OCI-LY7 (cell line): ENCODE measurements around the gene SLC16A1. TPM values are rescaled to one million over a fixed set of nuclear protein-coding genes. Genes with fewer than 3 reads are reported as not detected.
"Not testable (repeated sequence)": the region's sequence is repeated elsewhere in the genome, so short reads cannot be mapped to it uniquely, and the experiment has no call there.

Experiments used
- BruUV-seq: library from RNA; stranded (reverse); fragments of 400-500 nt; replicated peaks from 2 replicates; lab custom pipeline; 2021; lab: Mats Ljungman, UMichigan
- CTCF ChIA-PET: fragments of 300-600 bp; sonication (Branson Sonifier 250); formaldehyde crosslinking; loops from one replicate; lab custom pipeline; 2022; ENCODE audit warnings: antibody characterized with exemption; ENCODE audit not compliant: unreplicated experiment; lab: Charles Lee
- POLR2A ChIA-PET: fragments of 300-600 bp; sonication (Branson Sonifier 250); formaldehyde crosslinking; loops from one replicate; lab custom pipeline; 2022; ENCODE audit warnings: antibody characterized with exemption; lab: Charles Lee
- DNase-seq: peaks from one replicate; pipeline ENCODE4 v3.0.0-alpha.2; 2015; ENCODE audit warnings: low spot score
- H2AFZ ChIP-seq: fragments of 200-600 bp; sonication (generic), shearing (Covaris generic); 2 replicates; pipeline ENCODE4 v1.6.1; 2014; ENCODE audit warnings: mild to moderate bottlenecking, antibody characterized with exemption, low read length, moderate library complexity
- H3K27ac ChIP-seq: fragments of 200-600 bp; sonication (generic); 2 replicates; pipeline ENCODE4 v1.5.1; 2014; ENCODE audit warnings: mixed run types, low read depth, mild to moderate bottlenecking, moderate library complexity, low read length, inconsistent platforms; ENCODE audit not compliant: poor library complexity, severe bottlenecking
- H3K36me3 ChIP-seq: fragments of 200-600 bp; sonication (generic); 2 replicates; pipeline ENCODE4 v1.6.1; 2014; ENCODE audit warnings: mild to moderate bottlenecking, antibody characterized with exemption, low read length, moderate library complexity, mixed read lengths; ENCODE audit not compliant: insufficient read depth
- H3K4me1 ChIP-seq: fragments of 200-600 bp; sonication (generic); 2 replicates; pipeline ENCODE4 v1.5.1; 2014; ENCODE audit warnings: mild to moderate bottlenecking, low read length; ENCODE audit not compliant: insufficient read depth, poor library complexity, severe bottlenecking
- H3K4me2 ChIP-seq: fragments of 200-600 bp; sonication (generic); 2 replicates; pipeline ENCODE4 v1.6.1; 2014; ENCODE audit warnings: mild to moderate bottlenecking, low read length
- H3K4me3 ChIP-seq: fragments of 200-600 bp; sonication (generic); 2 replicates; pipeline ENCODE4 v1.5.1; 2014; ENCODE audit warnings: mild to moderate bottlenecking, low read depth, low read length; ENCODE audit not compliant: poor library complexity, severe bottlenecking
- H3K79me2 ChIP-seq: fragments of 200-600 bp; sonication (generic); 2 replicates; pipeline ENCODE4 v1.6.1; 2016; ENCODE audit warnings: low read depth, mild to moderate bottlenecking, low read length, moderate library complexity, mixed read lengths; ENCODE audit not compliant: insufficient read depth
- H3K9me2 ChIP-seq: fragments of 200-600 bp; sonication (generic); 2 replicates; pipeline ENCODE4 v1.6.1; 2016; ENCODE audit warnings: mild to moderate bottlenecking, low read length, mixed read lengths; ENCODE audit not compliant: insufficient read depth
- H3K9me3 ChIP-seq: fragments of 200-600 bp; sonication (generic); 2 replicates; pipeline ENCODE4 v1.6.1; 2014; ENCODE audit warnings: mild to moderate bottlenecking, mixed run types, low read length, mixed read lengths
- H4K20me1 ChIP-seq: fragments of 200-600 bp; sonication (generic); 2 replicates; pipeline ENCODE4 v1.6.1; 2014; ENCODE audit warnings: mild to moderate bottlenecking, antibody characterized with exemption, low read length, moderate library complexity, mixed read lengths; ENCODE audit not compliant: insufficient read depth
- EZH2phosphoT487 ChIP-seq: fragments of 200-600 bp; sonication (generic); IDR thresholded peaks from 2 replicates; pipeline ENCODE4 v1.6.1; 2018; ENCODE audit warnings: low read depth, borderline replicate concordance, mild to moderate bottlenecking, mixed run types, antibody characterized with exemption, low read length, moderate library complexity, mixed read lengths
- intact Hi-C: fragments of 100-400 bp; cut with micrococcal nuclease; formaldehyde crosslinking; loops from one replicate; pipeline ENCODE4 v1.10.0; 2022; ENCODE audit not compliant: unreplicated experiment
- total RNA-seq, 2 experiments: library from RNA; depleted of rRNA in 1 of 2; stranded (reverse); fragments of >200 nt in 1 of 2; shearing (Covaris generic) in 1 of 2; gene quantifications; 2 replicates each; pipeline ENCODE4 v1.2.3, GENCODE V29; 2014 to 2022
- TF ChIP-seq, protein P1 (sequence below): fragments of 200-600 bp; sonication (generic); conservative IDR thresholded peaks from 2 replicates; pipeline ENCODE4 v1.5.1; 2014; ENCODE audit warnings: mild to moderate bottlenecking, antibody characterized with exemption, low read length, moderate library complexity, mixed read lengths

SLC16A1 gene
- total RNA-seq, 2 experiments from 2014 or later, result 56.1 to 67.8 TPM

GRCh38 chr1:112894010-112894292 is 62.0 kb downstream of the SLC16A1 start:
- no peaks in the 10 kb centered on the region for H3K4me1 ChIP-seq
- H4K20me1 ChIP-seq, result no peaks in the 10 kb centered on the region
- H3K9me2 ChIP-seq, result no peaks in the 10 kb centered on the region
- peaks cover 6% of the 10 kb centered on the region; the same call in 1 of the 2 replicates for H3K9me3 ChIP-seq
- H3K36me3 ChIP-seq, result no peaks in the 10 kb centered on the region
- no peak overlapping the region for H2AFZ ChIP-seq
- H3K27ac ChIP-seq, result no peak overlapping the region
- TF ChIP-seq, protein P1, sequence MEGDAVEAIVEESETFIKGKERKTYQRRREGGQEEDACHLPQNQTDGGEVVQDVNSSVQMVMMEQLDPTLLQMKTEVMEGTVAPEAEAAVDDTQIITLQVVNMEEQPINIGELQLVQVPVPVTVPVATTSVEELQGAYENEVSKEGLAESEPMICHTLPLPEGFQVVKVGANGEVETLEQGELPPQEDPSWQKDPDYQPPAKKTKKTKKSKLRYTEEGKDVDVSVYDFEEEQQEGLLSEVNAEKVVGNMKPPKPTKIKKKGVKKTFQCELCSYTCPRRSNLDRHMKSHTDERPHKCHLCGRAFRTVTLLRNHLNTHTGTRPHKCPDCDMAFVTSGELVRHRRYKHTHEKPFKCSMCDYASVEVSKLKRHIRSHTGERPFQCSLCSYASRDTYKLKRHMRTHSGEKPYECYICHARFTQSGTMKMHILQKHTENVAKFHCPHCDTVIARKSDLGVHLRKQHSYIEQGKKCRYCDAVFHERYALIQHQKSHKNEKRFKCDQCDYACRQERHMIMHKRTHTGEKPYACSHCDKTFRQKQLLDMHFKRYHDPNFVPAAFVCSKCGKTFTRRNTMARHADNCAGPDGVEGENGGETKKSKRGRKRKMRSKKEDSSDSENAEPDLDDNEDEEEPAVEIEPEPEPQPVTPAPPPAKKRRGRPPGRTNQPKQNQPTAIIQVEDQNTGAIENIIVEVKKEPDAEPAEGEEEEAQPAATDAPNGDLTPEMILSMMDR, result no peak
- TF ChIP-seq EZH2phosphoT487, result no peak
- no peaks in the 10 kb centered on the region for H3K79me2 ChIP-seq
- intact Hi-C loops, result no loop called here
- DNase-seq, result no peak
- H3K4me3 ChIP-seq, result no peak overlapping the region
- ChIA-PET POLR2A (interaction anchor here (0.5 to 1.3 kb wide), 3 partner anchors 10 to 1033 kb away, joined by 3 to 5 read pairs (median 3); no protein-coding TSS in a partner anchor), CTCF (no interaction called here)
- H3K4me2 ChIP-seq, result no peak overlapping the region
- no TSS peak for BruUV-seq

- H2AFZ ChIP-seq, result no peak overlapping the region
- POLR2A ChIA-PET, result interaction anchor here (0.5 to 1.3 kb wide), 5 partner anchors 10 to 1033 kb away, joined by 3 to 5 read pairs (median 3); no protein-coding TSS in a partner anchor
- no peak overlapping the region for H3K27ac ChIP-seq
- intact Hi-C loops, result no loop called here
- no peak overlapping the region for H3K4me3 ChIP-seq
- H3K9me2 ChIP-seq, result no peaks in the 10 kb centered on the region
- DNase-seq, result no peak
- CTCF ChIA-PET, result no interaction called here
- no peak for TF ChIP-seq EZH2phosphoT487
- H3K36me3 ChIP-seq, result no peaks in the 10 kb centered on the region
- H4K20me1 ChIP-seq, result no peaks in the 10 kb centered on the region
- no peaks in the 10 kb centered on the region for H3K79me2 ChIP-seq
- no peak overlapping the region for H3K4me2 ChIP-seq
- no TSS peak for BruUV-seq
- H3K9me3 ChIP-seq, result peaks cover 6% of the 10 kb centered on the region; the same call in 1 of the 2 replicates
- no peaks in the 10 kb centered on the region for H3K4me1 ChIP-seq
These were observed 62.5 kb downstream of the SLC16A1 start for GRCh38 chr1:112893288-112894009.

DNA sequence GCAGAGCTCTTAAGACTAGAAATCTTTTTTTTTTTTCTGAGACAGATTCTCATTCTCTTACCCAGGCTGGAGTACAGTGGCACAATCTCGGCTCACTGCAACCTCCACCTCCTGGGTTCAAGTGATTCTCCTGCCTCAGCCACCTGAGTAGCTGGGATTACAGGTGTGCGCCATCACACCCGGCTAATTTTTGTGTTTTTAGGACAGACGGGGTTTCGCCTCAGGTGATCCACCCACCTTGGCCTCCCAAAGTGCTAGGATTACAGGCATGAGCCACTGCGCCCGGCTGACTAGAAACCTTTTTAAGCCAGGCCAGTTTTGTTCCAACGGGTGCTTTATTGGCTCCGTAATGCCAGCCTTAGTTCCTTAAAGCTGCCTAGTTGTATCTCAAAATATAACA is 66.1 kb downstream of the SLC16A1 start:
- H2AFZ ChIP-seq, H3K4me3 ChIP-seq, H3K4me2 ChIP-seq, H3K4me1 ChIP-seq, H3K9me2 ChIP-seq, H3K27ac ChIP-seq, CTCF ChIA-PET, H3K79me2 ChIP-seq, H3K9me3 ChIP-seq, H4K20me1 ChIP-seq, DNase-seq, BruUV-seq, H3K36me3 ChIP-seq: not testable (repeated sequence)
- intact Hi-C loops, result loop anchor here (10.0 kb wide), 1 partner anchor 785 kb away; no protein-coding TSS in a partner anchor
- POLR2A ChIA-PET, result interaction anchor here (0.6 kb wide), 1 partner anchor 762 kb away, joined by 4 read pairs; no protein-coding TSS in a partner anchor
